ENCODE data around the gene CLEC20A.

Gene CLEC20A

GRCh38 chr1:178500091-178500770 lies 3.5 kb upstream of the CLEC20A start:
- Histone ChIP-seq H3K4me2 (ENCODE audit: low read depth, low read length, poor library complexity, severe bottlenecking) (no peak overlapping the region), H3K36me3 (ENCODE audit: insufficient read depth, low read length) (no peaks in the 10 kb centered on the region), H4K20me1 (ENCODE audit: insufficient read depth, low read length, poor library complexity, severe bottlenecking) (no peaks in the 10 kb centered on the region), H3K9me3 (ENCODE audit: insufficient read depth, low read depth, low read length) (no peaks in the 10 kb centered on the region), H3K4me3 (ENCODE audit: low read length, poor library complexity, severe bottlenecking) (no peak overlapping the region), H3K4me1 (ENCODE audit: insufficient read depth, low read length, poor library complexity, severe bottlenecking) (no peaks in the 10 kb centered on the region), H3K79me2 (ENCODE audit: insufficient read depth, low read length) (no peaks in the 10 kb centered on the region), H3F3A (ENCODE audit: low read depth) (no peaks in the 10 kb centered on the region), H3K9me2 (replicated peaks; ENCODE audit: low read depth, low read length) (no peaks in the 10 kb centered on the region), H3K27me3 (ENCODE audit: insufficient read depth, low read length, poor library complexity, severe bottlenecking) (no peaks in the 10 kb centered on the region), H2AFZ (ENCODE audit: low read length) (no peak overlapping the region), H3K9ac (ENCODE audit: low read depth, low read length, poor library complexity, severe bottlenecking) (no peak overlapping the region)
- TF ChIP-seq EZH2phosphoT487 (IDR thresholded peaks at IDR 0.05; ENCODE audit: borderline replicate concordance) (no peak), CTCF (conservative IDR thresholded peaks at IDR 0.05; ENCODE audit: low read length) (0 out of 2 replicates have a peak, but pooled peaks have one; percentile 25)

- Histone ChIP-seq H3K9me3 (ENCODE audit: insufficient read depth, low read depth, low read length) (no peaks in the 10 kb centered on the region), H3K9ac (ENCODE audit: low read depth, low read length, poor library complexity, severe bottlenecking) (no peak overlapping the region), H3K4me3 (ENCODE audit: low read length, poor library complexity, severe bottlenecking) (no peak overlapping the region), H4K20me1 (ENCODE audit: insufficient read depth, low read length, poor library complexity, severe bottlenecking) (no peaks in the 10 kb centered on the region), H3K9me2 (replicated peaks; ENCODE audit: low read depth, low read length) (no peaks in the 10 kb centered on the region), H3K27me3 (ENCODE audit: insufficient read depth, low read length, poor library complexity, severe bottlenecking) (no peaks in the 10 kb centered on the region), H3K4me1 (ENCODE audit: insufficient read depth, low read length, poor library complexity, severe bottlenecking) (no peaks in the 10 kb centered on the region), H2AFZ (ENCODE audit: low read length) (no peak overlapping the region), H3K4me2 (ENCODE audit: low read depth, low read length, poor library complexity, severe bottlenecking) (no peak overlapping the region), H3K36me3 (ENCODE audit: insufficient read depth, low read length) (no peaks in the 10 kb centered on the region), H3F3A (ENCODE audit: low read depth) (no peaks in the 10 kb centered on the region), H3K79me2 (ENCODE audit: insufficient read depth, low read length) (no peaks in the 10 kb centered on the region)
- no peak for TF ChIP-seq CTCF (conservative IDR thresholded peaks at IDR 0.05; ENCODE audit: low read length)
- no peak for TF ChIP-seq EZH2phosphoT487 (IDR thresholded peaks at IDR 0.05; ENCODE audit: borderline replicate concordance)
These were observed 2.3 kb upstream of the CLEC20A start for GRCh38 chr1:178498896-178499675.

GRCh38 chr1:178497903-178498478 lies 1.2 kb upstream of the CLEC20A start:
- Histone ChIP-seq H3K4me3 (ENCODE audit: low read length, poor library complexity, severe bottlenecking) (no peak overlapping the region), H3K4me2 (ENCODE audit: low read depth, low read length, poor library complexity, severe bottlenecking) (no peak overlapping the region)
- TF ChIP-seq EZH2phosphoT487 (IDR thresholded peaks at IDR 0.05; ENCODE audit: borderline replicate concordance) (no peak), CTCF (conservative IDR thresholded peaks at IDR 0.05; ENCODE audit: low read length) (no peak)

More at GRCh38 chr1:178497903-178498478, 1.2 kb upstream of the CLEC20A start:
- Histone ChIP-seq H3F3A (ENCODE audit: low read depth) (no peaks in the 10 kb centered on the region), H3K27me3 (ENCODE audit: insufficient read depth, low read length, poor library complexity, severe bottlenecking) (no peaks in the 10 kb centered on the region), H3K9me3 (ENCODE audit: insufficient read depth, low read depth, low read length) (no peaks in the 10 kb centered on the region), H3K79me2 (ENCODE audit: insufficient read depth, low read length) (no peaks in the 10 kb centered on the region), H3K9ac (ENCODE audit: low read depth, low read length, poor library complexity, severe bottlenecking) (no peak overlapping the region), H2AFZ (ENCODE audit: low read length) (no peak overlapping the region), H3K9me2 (replicated peaks; ENCODE audit: low read depth, low read length) (no peaks in the 10 kb centered on the region), H3K4me1 (ENCODE audit: insufficient read depth, low read length, poor library complexity, severe bottlenecking) (no peaks in the 10 kb centered on the region), H4K20me1 (ENCODE audit: insufficient read depth, low read length, poor library complexity, severe bottlenecking) (no peaks in the 10 kb centered on the region), H3K36me3 (ENCODE audit: insufficient read depth, low read length) (no peaks in the 10 kb centered on the region)
